IPS-20b (cell line): ENCODE data around the gene TLL2.

Experiments used
- H3K27ac ChIP-seq: one replicate; pipeline ENCODE4 v1.5.1; 2013; ENCODE audit warnings: low read length
- H3K27me3 ChIP-seq: 2 replicates; pipeline ENCODE4 v1.6.1; 2013; ENCODE audit warnings: mild to moderate bottlenecking, low read length, inconsistent platforms; ENCODE audit not compliant: insufficient read depth
- H3K36me3 ChIP-seq: 2 replicates; pipeline ENCODE4 v1.6.1; 2013; ENCODE audit warnings: low read depth, mild to moderate bottlenecking, inconsistent platforms, low read length, moderate library complexity; ENCODE audit not compliant: insufficient read depth
- H3K4me1 ChIP-seq: 2 replicates; pipeline ENCODE4 v1.6.1; 2013; ENCODE audit warnings: mild to moderate bottlenecking, control low read depth, inconsistent platforms, low read length, moderate library complexity; ENCODE audit not compliant: insufficient read depth
- H3K4me3 ChIP-seq: 2 replicates; pipeline ENCODE4 v1.5.1; 2013; ENCODE audit warnings: mild to moderate bottlenecking, low read length, inconsistent platforms
- H3K9ac ChIP-seq: 2 replicates; pipeline ENCODE4 v1.6.1; 2013; ENCODE audit warnings: low read depth, mild to moderate bottlenecking, inconsistent platforms, low read length, moderate library complexity
- H3K9me3 ChIP-seq: 2 replicates; pipeline ENCODE4 v1.6.1; 2013; ENCODE audit warnings: mild to moderate bottlenecking, low read depth, low read length, inconsistent platforms; ENCODE audit not compliant: insufficient read depth

TLL2 gene

DNA sequence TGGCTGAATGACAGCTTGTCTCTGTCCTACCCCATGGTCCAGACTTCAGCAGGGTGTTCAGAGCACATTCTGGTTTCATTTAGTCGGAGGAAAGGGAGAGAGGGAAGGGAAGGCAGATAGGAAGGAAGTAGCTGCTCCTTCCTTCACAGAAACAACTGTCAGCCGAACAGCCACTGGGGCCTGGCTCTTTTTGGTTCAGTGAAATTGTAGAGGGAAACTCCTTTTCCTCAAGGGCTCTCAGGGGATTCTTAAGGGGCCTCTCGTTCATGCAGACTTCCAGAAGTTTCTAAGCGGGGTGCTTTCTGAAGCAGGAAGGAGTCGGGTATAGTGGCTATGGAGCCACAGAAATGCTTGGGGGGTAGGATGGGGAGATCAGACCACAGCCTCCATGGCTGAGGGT, 56.4 kb downstream of the TLL2 start:
- Histone ChIP-seq H3K27ac (no peak overlapping the region), H3K36me3 (no peaks in the 10 kb centered on the region), H3K9me3 (no peaks in the 10 kb centered on the region; the same call in none of the 2 replicates), H3K4me1 (peaks cover 11% of the 10 kb centered on the region), H3K27me3 (no peaks in the 10 kb centered on the region), H3K9ac (no peak overlapping the region), H3K4me3 (no peak overlapping the region)

- H3K9ac ChIP-seq = no peak overlapping the region
- H3K4me1 ChIP-seq = peaks cover 20% of the 10 kb centered on the region
- no peaks in the 10 kb centered on the region for H3K36me3 ChIP-seq
- H3K4me3 ChIP-seq = no peak overlapping the region
- no peaks in the 10 kb centered on the region for H3K27me3 ChIP-seq
- H3K9me3 ChIP-seq = no peaks in the 10 kb centered on the region; the same call in 1 of the 2 replicates
- no peak overlapping the region for H3K27ac ChIP-seq
Observed at GRCh38 chr10:96456296-96456840, 57.4 kb downstream of the TLL2 start.

DNA sequence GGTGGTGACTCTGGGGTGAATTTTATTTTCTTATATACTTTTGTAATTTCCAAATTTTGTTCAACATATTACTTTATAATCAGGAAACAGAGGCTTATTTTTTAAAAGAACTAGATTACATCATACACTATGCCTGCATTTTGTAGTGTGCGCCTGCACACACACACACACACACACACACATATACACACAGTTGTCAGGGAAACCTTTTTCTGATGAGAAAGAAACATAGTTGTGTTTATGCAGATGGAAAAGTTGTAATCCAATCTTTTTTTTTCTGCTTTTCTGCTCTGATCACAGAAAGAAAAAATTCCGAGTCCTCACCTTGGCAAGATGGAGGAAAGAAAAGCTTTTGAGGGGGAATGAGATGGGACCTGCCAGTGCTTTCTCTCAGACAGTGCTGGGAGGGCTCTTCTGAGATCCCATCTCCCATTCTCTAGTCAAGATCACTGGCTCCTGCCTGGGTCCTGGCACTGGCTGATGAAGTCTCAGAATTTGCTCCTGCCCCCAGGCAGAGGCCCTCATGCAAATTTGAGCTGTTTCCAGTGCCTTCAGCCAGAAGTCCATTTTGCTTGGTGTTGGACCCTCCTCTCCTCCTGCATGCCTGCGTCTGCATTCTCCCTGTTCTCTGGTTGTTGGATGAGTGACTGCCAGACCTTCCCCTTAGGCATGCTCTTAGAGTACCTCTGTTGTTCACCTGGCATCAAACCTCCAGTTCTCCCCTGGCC, 59.7 kb downstream of the TLL2 start:
- Histone ChIP-seq H3K27me3 (no peaks in the 10 kb centered on the region), H3K27ac (no peak overlapping the region), H3K9ac (no peak overlapping the region), H3K9me3 (no peaks in the 10 kb centered on the region), H3K4me3 (no peak overlapping the region), H3K36me3 (no peaks in the 10 kb centered on the region), H3K4me1 (peaks cover 41% of the 10 kb centered on the region)

DNA sequence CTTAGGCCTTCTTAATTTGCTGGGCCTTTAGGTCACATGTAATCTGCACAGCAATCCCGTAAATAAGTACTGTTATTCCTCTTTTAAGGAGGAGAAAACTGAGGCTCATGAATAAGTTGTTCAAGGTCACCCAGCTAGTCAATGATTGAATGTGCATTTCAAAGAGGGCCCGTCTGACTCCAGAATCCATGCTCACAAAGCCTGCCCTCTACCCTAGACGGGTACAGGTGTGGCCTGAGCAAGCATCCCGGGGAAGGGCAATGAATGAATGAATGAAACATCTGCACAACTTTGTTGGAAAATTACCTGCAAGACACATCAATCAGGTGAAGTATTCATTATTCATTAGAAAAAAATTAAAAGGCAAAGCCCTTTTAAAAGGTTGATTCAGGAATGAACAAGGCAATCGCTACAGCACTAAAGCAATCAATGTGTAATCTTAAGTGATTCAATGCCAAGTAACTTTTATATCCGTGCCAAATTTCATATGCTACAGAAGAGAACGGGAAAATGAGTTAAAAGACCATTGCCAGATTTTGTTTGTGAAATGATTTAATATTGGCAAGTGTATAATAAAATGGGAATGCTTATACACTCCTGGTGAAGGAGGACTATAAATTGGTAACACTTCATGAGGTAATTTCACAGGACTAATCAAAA, 61.1 kb downstream of the TLL2 start:
- no peaks in the 10 kb centered on the region for H3K9me3 ChIP-seq
- H3K9ac ChIP-seq = no peak overlapping the region; the same call in 1 of the 2 replicates
- peaks cover 42% of the 10 kb centered on the region for H3K4me1 ChIP-seq
- no peaks in the 10 kb centered on the region for H3K27me3 ChIP-seq
- no peaks in the 10 kb centered on the region for H3K36me3 ChIP-seq
- H3K4me3 ChIP-seq = no peak overlapping the region; the same call in 1 of the 2 replicates
- H3K27ac ChIP-seq = no peak overlapping the region

DNA sequence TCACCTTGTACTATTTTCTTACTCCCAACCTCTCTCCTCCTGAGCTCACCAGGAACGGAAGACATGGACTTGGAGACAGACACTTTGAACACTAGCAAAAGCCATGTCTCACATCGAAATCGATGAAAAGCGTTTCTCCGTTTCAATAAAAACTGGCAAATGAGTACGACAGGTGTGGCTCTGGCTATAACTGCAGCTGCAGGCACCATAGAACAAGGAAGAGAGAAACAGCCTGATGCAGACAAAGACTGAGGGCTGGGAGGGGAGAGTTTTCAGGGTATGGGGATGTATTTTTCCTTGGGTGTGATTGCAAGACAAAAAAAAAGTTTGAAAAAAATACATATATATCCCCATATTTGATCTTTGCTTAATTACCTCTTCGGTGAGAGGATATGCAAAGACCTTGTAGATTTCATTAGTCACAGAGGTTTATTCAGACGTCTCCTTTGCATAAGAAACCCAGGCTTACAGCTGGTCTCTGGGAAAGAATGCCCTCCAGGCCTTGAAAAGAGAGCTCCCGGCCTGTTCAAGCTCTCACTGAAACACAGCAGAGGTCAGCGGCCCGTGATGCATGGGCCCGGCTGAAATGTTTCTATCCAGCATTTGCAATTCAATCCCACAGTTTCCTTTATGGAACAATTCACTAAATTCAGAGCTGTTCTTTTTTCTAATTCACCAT, 63.1 kb downstream of the TLL2 start:
- no peaks in the 10 kb centered on the region for H3K9me3 ChIP-seq
- peaks cover 49% of the 10 kb centered on the region for H3K4me1 ChIP-seq
- H3K36me3 ChIP-seq = no peaks in the 10 kb centered on the region
- peak overlapping the region; percentile 28 for H3K4me3 ChIP-seq
- peak overlapping the region; percentile 54 for H3K27ac ChIP-seq
- peak overlapping the region; percentile 65 for H3K9ac ChIP-seq
- no peaks in the 10 kb centered on the region for H3K27me3 ChIP-seq

DNA sequence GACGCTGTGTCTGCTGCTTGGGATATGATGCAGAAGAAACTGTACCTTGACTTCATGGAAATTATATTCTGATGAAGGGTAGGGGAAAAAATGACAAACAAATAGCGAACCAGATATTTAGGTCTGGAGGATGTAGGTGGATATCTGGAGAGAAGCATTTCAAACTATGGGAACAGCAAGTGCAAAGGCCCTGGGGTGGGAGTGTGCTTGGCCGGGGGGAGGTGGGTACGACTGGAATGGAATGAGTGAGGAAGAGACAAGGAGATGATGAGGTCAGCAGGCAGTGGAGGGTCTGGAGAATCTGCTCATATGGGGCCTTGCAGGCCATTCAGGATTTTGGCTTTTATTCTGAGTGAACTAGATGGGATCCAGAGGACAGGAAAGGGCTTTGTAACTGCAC, 65.2 kb downstream of the TLL2 start:
- Histone ChIP-seq H3K4me3 (no peak overlapping the region), H3K27ac (no peak overlapping the region), H3K9me3 (no peaks in the 10 kb centered on the region), H3K27me3 (no peaks in the 10 kb centered on the region), H3K4me1 (peaks cover 44% of the 10 kb centered on the region), H3K9ac (no peak overlapping the region), H3K36me3 (no peaks in the 10 kb centered on the region)

GRCh38 chr10:96448021-96448457, 65.7 kb downstream of the TLL2 start:
- no peaks in the 10 kb centered on the region for H3K27me3 ChIP-seq
- H3K36me3 ChIP-seq = no peaks in the 10 kb centered on the region
- peaks cover 44% of the 10 kb centered on the region for H3K4me1 ChIP-seq
- no peak overlapping the region for H3K4me3 ChIP-seq
- H3K27ac ChIP-seq = no peak overlapping the region
- H3K9ac ChIP-seq = no peak overlapping the region
- no peaks in the 10 kb centered on the region for H3K9me3 ChIP-seq

DNA sequence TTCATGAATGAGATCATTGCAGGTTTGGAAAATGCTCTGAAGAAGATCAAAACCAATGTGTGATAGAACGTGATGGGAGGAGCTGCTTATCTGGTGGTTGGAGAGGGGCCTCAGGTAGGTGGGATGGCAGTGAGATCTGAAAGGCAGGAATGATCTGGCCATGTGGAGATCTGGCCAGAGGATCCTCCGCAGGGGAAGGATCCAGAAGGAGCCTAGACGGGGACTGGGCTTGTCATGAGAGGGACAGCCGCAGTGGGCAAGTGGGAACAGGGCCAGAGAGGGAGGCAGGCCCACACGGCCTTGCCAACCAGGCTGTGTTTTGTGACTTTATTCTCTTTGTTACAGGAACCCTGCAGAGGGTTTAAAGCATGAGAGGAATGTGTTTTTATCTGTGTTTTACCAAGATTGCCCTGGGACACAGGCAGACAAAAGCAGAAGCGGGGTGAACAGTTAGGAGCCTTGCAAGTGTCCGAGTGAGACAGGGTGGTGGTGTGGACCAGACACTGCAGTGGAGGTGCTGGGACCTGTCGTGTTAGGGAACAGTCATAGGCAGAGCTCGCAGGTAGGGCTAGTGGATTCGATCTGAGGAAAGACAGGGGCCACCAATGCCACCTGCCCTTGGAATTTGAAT, 66.6 kb downstream of the TLL2 start:
- Histone ChIP-seq H3K4me3 (no peak overlapping the region), H3K27me3 (no peaks in the 10 kb centered on the region), H3K27ac (no peak overlapping the region), H3K9ac (no peak overlapping the region), H3K36me3 (no peaks in the 10 kb centered on the region), H3K9me3 (no peaks in the 10 kb centered on the region), H3K4me1 (peaks cover 40% of the 10 kb centered on the region)

GRCh38 chr10:96441987-96442643, 71.6 kb downstream of the TLL2 start:
- Histone ChIP-seq H3K4me3 (no peak overlapping the region), H3K27me3 (no peaks in the 10 kb centered on the region), H3K9ac (peak overlapping the region; percentile 37; the same call in 1 of the 2 replicates), H3K4me1 (peaks cover 19% of the 10 kb centered on the region), H3K9me3 (no peaks in the 10 kb centered on the region), H3K27ac (peak overlapping the region; percentile 18), H3K36me3 (no peaks in the 10 kb centered on the region)

DNA sequence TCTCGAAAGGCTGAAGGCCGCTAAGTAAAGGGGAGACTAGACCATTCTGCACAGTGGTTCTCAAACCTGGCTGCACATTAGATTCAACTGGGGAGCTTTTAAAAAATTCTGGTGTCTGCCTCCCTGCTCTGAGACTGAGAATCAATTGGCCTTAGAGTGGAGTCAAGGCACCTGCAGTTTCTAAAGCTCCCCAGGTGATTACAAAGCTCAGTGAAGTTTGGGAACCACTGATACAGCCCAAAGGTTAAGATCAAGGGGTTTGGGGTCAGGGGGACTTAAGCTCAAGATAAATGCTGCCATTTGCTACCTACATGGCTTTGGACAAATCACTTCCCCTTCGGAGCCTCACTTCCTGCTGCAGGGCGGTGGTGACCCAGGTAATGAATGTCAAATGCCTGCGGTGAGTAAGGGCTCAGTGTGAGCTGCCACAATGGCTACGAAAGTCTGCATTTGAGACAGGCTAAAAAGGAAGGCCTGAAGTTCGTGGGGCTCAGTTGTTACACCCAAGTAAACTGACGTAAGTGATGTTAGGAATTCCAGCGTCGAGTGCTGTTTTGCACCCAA, 72.3 kb downstream of the TLL2 start:
- peaks cover 16% of the 10 kb centered on the region; the same call in 1 of the 2 replicates for H3K4me1 ChIP-seq

More for the DNA sequence above, 72.3 kb downstream of the TLL2 start:
- no peaks in the 10 kb centered on the region for H3K36me3 ChIP-seq
- no peak overlapping the region for H3K4me3 ChIP-seq
- peak overlapping the region; percentile 37; the same call in 1 of the 2 replicates for H3K9ac ChIP-seq
- no peaks in the 10 kb centered on the region for H3K9me3 ChIP-seq
- H3K27me3 ChIP-seq = no peaks in the 10 kb centered on the region
- H3K27ac ChIP-seq = peak overlapping the region; percentile 18
